Liver (tissue), 9 donors: ENCODE measurements around the gene RPTOR. TPM values are rescaled to one million over a fixed set of nuclear protein-coding genes. Genes with fewer than 3 reads are reported as not detected.

Source experiments
- DNase-seq: peaks from one replicate; pipeline ENCODE4 v3.0.0-alpha.2; 2017; ENCODE audit warnings: low spot score
- H3K27ac ChIP-seq, 2 donors: one replicate each; pipeline ENCODE4 v1.7.0; 2013; ENCODE audit warnings: inconsistent platforms in 2 of 2, low read length in 2 of 2, control low read depth in 1 of 2, low read depth in 1 of 2, mild to moderate bottlenecking in 1 of 2
- H3K27me3 ChIP-seq, 4 donors: one replicate each; pipeline versions ENCODE4 v1.6.1 to v1.7.0; 2013; ENCODE audit warnings: low read length in 3 of 4, inconsistent platforms in 1 of 4, mild to moderate bottlenecking in 1 of 4, moderate library complexity in 1 of 4; ENCODE audit not compliant: control insufficient read depth in 4 of 4, insufficient read depth in 4 of 4
- H3K36me3 ChIP-seq, 4 donors: one replicate each; pipeline versions ENCODE4 v1.6.1 to v1.7.0; 2013; ENCODE audit warnings: low read length in 3 of 4, mild to moderate bottlenecking in 3 of 4, low read depth in 1 of 4, moderate library complexity in 1 of 4; ENCODE audit not compliant: control insufficient read depth in 4 of 4, insufficient read depth in 3 of 4
- H3K4me1 ChIP-seq, 4 donors: one replicate each; pipeline versions ENCODE4 v1.6.1 to v1.7.0; 2013; ENCODE audit warnings: low read length in 3 of 4, mild to moderate bottlenecking in 3 of 4, moderate library complexity in 1 of 4; ENCODE audit not compliant: control insufficient read depth in 4 of 4, insufficient read depth in 4 of 4
- H3K4me3 ChIP-seq, 3 donors: one replicate each; pipeline versions ENCODE4 v1.6.1 to v1.7.0; 2013; ENCODE audit warnings: low read length in 3 of 3, control low read depth in 1 of 3, low read depth in 1 of 3, mild to moderate bottlenecking in 1 of 3
- H3K9ac ChIP-seq, 2 donors: one replicate each; pipeline ENCODE4 v1.7.0; 2013; ENCODE audit warnings: low read length in 2 of 2, mild to moderate bottlenecking in 2 of 2, moderate library complexity in 2 of 2, control low read depth in 1 of 2, low read depth in 1 of 2
- H3K9me3 ChIP-seq, 4 donors: one replicate each; pipeline versions ENCODE4 v1.6.1 to v1.7.0; 2013; ENCODE audit warnings: low read length in 3 of 4; ENCODE audit not compliant: control insufficient read depth in 4 of 4
- EGR1 ChIP-seq, 2 donors: IDR thresholded peaks; 2 replicates each; pipeline ENCODE4 v1.6.1; 2016 to 2018; ENCODE audit warnings: antibody characterized with exemption in 2 of 2, low read depth in 2 of 2
- FOXA1 ChIP-seq: IDR thresholded peaks from 2 replicates; pipeline ENCODE4 v1.6.1; 2016; ENCODE audit warnings: antibody characterized with exemption
- FOXA2 ChIP-seq: IDR thresholded peaks from 2 replicates; pipeline ENCODE4 v1.6.1; 2016; ENCODE audit warnings: antibody characterized with exemption
- GABPA ChIP-seq, 2 donors: IDR thresholded peaks in 1 of 2; conservative IDR thresholded peaks in 1 of 2; 2 replicates each; pipeline ENCODE4 v1.6.1; 2016; ENCODE audit warnings: antibody characterized with exemption in 2 of 2, mild to moderate bottlenecking in 1 of 2, moderate library complexity in 1 of 2
- HNF4G ChIP-seq: IDR thresholded peaks from 2 replicates; pipeline ENCODE4 v1.6.1; 2016; ENCODE audit warnings: antibody characterized with exemption
- JUND ChIP-seq, 2 donors: IDR thresholded peaks; 2 replicates each; pipeline ENCODE4 v1.6.1; 2016; ENCODE audit warnings: antibody characterized with exemption in 2 of 2
- NR2F2 ChIP-seq: IDR thresholded peaks from 2 replicates; pipeline ENCODE4 v1.6.1; 2016; ENCODE audit warnings: antibody characterized with exemption
- RAD21 ChIP-seq, 2 donors: IDR thresholded peaks; 2 replicates each; pipeline ENCODE4 v1.6.1; 2016; ENCODE audit warnings: antibody characterized with exemption in 2 of 2, mild to moderate bottlenecking in 2 of 2
- RXRA ChIP-seq, 2 donors: IDR thresholded peaks; 2 replicates each; pipeline ENCODE4 v1.6.1; 2017 to 2018; ENCODE audit warnings: antibody characterized with exemption in 2 of 2, mild to moderate bottlenecking in 1 of 2
- TAF1 ChIP-seq: conservative IDR thresholded peaks from 2 replicates; pipeline ENCODE4 v1.6.1; 2016; ENCODE audit warnings: antibody characterized with exemption, mild to moderate bottlenecking
- WGBS: extraction: QIAGEN DNeasy Blood & Tissue Kit; methylation state at CpG from one replicate; pipeline ENCODE4 v1.1.7; 2013; 5-methylcytosine and 5-hydroxymethylcytosine counted together
- polyA plus RNA-seq, 2 donors: library from polyadenylated mRNA; stranded (reverse) in 1 of 2; unstranded in 1 of 2; fragments of 200-250 nt in 1 of 2; fragments of >200 nt in 1 of 2; fragmentation: Nextera tagmentation in 1 of 2; extraction: Ambion mirVana in 1 of 2; gene quantifications; one replicate each; pipeline versions ENCODE4 v1.2.1 to v1.2.3, GENCODE V29; 2013 to 2015
- total RNA-seq, 2 donors: library from RNA; depleted of rRNA; stranded (reverse); fragments of >200 nt; gene quantifications; one replicate each; pipeline ENCODE4 v1.2.3, GENCODE V29; 2014
- TF ChIP-seq, protein P1 (sequence below): IDR thresholded peaks from 2 replicates; pipeline ENCODE4 v1.6.1; 2016; ENCODE audit warnings: antibody characterized with exemption
- TF ChIP-seq, protein P2 (sequence below): IDR thresholded peaks from 2 replicates; pipeline ENCODE4 v1.6.1; 2016; ENCODE audit warnings: antibody characterized with exemption
- TF ChIP-seq, protein P3 (sequence below): fragments of 150-350 bp; IDR thresholded peaks from 2 replicates; pipeline ENCODE4 v1.5.1; 2017; ENCODE audit warnings: improper control_type of control experiment, low read depth, low read length; ENCODE audit not compliant: missing input control
- TF ChIP-seq, protein P4 (sequence below): IDR thresholded peaks from 2 replicates; pipeline ENCODE4 v1.6.1; 2016; ENCODE audit warnings: antibody characterized with exemption, mild to moderate bottlenecking
- TF ChIP-seq, protein P5 (sequence below): IDR thresholded peaks from 2 replicates; pipeline ENCODE4 v1.6.1; 2016; ENCODE audit warnings: antibody characterized with exemption
- donor health status: healthy.
- donor health status: healthy.
- donor health status: healthy.
- donor health status: healthy.
- donor health status: healthy.

Gene RPTOR
- total and polyA plus RNA-seq, 4 donors: 4.8 to 25.4 (median 11.6) TPM

DNA sequence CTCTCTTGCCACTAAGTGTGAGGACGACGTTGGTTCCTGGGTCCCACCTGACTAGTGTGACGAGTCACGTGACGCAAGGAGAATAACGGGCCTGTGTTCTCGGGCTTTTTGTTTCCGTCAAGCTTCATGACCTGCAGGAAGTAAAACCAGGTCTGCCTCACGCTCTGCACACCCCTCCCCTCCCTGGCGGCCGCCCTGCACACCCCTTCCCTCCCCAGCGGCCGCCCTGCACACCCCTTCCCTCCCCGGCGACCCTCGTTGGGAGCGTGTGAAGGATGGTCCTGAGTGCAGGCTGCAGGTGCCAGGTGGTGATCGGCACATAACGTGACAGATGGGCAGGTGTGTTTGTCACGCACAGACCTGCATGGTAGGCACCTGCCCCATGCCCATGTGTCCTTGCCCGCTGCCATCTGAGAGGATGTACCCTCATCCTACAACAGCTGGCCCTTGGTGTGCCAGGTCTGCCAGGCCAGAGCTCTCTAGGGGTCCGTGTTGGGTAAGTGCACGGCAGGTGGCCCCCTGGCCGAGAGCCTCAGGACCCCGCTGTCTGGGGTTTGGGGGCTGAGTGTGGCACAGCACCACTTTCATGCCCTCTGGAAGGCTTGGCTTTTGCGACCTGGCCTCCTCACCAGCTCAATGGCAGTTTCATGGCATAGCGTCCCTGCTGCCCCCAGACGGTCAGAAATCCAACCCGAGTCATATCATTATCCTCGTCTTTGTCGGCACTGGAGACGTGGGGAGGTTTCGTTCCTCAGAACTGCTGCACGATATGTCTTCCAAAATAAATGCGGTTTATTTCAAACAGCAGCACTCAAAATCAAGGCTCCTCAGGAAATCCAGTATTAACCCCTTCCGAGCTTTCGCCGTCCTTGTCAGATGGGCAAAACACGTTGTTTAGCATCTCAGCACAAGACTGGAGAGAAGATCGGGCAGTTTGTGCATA, 255.2 kb downstream of the RPTOR start:
- no peaks in the 10 kb centered on the region for H3K27me3 ChIP-seq
- no peaks in the 10 kb centered on the region for H3K9me3 ChIP-seq
- peaks cover 0 to 5% (median 0%) of the 10 kb centered on the region in 4 donors for H3K4me1 ChIP-seq
- H3K4me3 ChIP-seq: no peak overlapping the region
- peaks cover 0 to 2% (median 0%) of the 10 kb centered on the region in 4 donors for H3K36me3 ChIP-seq
- no peak overlapping the region for H3K9ac ChIP-seq
- no peak for DNase-seq
- no peak for TF ChIP-seq GABPA (IDR thresholded peaks at IDR 0.05 in 1 of 2, conservative IDR thresholded peaks at IDR 0.05 in 1 of 2)
- TF ChIP-seq, protein P1, sequence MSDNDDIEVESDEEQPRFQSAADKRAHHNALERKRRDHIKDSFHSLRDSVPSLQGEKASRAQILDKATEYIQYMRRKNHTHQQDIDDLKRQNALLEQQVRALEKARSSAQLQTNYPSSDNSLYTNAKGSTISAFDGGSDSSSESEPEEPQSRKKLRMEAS: no peak
- TF ChIP-seq FOXA2: no peak
- TF ChIP-seq, protein P2, sequence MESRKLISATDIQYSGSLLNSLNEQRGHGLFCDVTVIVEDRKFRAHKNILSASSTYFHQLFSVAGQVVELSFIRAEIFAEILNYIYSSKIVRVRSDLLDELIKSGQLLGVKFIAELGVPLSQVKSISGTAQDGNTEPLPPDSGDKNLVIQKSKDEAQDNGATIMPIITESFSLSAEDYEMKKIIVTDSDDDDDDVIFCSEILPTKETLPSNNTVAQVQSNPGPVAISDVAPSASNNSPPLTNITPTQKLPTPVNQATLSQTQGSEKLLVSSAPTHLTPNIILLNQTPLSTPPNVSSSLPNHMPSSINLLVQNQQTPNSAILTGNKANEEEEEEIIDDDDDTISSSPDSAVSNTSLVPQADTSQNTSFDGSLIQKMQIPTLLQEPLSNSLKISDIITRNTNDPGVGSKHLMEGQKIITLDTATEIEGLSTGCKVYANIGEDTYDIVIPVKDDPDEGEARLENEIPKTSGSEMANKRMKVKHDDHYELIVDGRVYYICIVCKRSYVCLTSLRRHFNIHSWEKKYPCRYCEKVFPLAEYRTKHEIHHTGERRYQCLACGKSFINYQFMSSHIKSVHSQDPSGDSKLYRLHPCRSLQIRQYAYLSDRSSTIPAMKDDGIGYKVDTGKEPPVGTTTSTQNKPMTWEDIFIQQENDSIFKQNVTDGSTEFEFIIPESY: no peak
- no peak for TF ChIP-seq JUND (IDR thresholded peaks at IDR 0.05)
- TF ChIP-seq EGR1 (IDR thresholded peaks at IDR 0.05; ENCODE audit: low read depth in 2 of 2): no peak
- TF ChIP-seq RAD21 (IDR thresholded peaks at IDR 0.05): no peak
- TF ChIP-seq, protein P3, sequence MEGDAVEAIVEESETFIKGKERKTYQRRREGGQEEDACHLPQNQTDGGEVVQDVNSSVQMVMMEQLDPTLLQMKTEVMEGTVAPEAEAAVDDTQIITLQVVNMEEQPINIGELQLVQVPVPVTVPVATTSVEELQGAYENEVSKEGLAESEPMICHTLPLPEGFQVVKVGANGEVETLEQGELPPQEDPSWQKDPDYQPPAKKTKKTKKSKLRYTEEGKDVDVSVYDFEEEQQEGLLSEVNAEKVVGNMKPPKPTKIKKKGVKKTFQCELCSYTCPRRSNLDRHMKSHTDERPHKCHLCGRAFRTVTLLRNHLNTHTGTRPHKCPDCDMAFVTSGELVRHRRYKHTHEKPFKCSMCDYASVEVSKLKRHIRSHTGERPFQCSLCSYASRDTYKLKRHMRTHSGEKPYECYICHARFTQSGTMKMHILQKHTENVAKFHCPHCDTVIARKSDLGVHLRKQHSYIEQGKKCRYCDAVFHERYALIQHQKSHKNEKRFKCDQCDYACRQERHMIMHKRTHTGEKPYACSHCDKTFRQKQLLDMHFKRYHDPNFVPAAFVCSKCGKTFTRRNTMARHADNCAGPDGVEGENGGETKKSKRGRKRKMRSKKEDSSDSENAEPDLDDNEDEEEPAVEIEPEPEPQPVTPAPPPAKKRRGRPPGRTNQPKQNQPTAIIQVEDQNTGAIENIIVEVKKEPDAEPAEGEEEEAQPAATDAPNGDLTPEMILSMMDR: no peak
- TF ChIP-seq TAF1: no peak
- no peak for TF ChIP-seq FOXA1
- TF ChIP-seq, protein P4, sequence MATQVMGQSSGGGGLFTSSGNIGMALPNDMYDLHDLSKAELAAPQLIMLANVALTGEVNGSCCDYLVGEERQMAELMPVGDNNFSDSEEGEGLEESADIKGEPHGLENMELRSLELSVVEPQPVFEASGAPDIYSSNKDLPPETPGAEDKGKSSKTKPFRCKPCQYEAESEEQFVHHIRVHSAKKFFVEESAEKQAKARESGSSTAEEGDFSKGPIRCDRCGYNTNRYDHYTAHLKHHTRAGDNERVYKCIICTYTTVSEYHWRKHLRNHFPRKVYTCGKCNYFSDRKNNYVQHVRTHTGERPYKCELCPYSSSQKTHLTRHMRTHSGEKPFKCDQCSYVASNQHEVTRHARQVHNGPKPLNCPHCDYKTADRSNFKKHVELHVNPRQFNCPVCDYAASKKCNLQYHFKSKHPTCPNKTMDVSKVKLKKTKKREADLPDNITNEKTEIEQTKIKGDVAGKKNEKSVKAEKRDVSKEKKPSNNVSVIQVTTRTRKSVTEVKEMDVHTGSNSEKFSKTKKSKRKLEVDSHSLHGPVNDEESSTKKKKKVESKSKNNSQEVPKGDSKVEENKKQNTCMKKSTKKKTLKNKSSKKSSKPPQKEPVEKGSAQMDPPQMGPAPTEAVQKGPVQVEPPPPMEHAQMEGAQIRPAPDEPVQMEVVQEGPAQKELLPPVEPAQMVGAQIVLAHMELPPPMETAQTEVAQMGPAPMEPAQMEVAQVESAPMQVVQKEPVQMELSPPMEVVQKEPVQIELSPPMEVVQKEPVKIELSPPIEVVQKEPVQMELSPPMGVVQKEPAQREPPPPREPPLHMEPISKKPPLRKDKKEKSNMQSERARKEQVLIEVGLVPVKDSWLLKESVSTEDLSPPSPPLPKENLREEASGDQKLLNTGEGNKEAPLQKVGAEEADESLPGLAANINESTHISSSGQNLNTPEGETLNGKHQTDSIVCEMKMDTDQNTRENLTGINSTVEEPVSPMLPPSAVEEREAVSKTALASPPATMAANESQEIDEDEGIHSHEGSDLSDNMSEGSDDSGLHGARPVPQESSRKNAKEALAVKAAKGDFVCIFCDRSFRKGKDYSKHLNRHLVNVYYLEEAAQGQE: no peak
- TF ChIP-seq NR2F2: no peak
- TF ChIP-seq RXRA (IDR thresholded peaks at IDR 0.05): no peak
- no peak for TF ChIP-seq HNF4G
- TF ChIP-seq, protein P5, sequence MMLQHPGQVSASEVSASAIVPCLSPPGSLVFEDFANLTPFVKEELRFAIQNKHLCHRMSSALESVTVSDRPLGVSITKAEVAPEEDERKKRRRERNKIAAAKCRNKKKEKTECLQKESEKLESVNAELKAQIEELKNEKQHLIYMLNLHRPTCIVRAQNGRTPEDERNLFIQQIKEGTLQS: no peak
- H3K27ac ChIP-seq: no peak overlapping the region
- WGBS: 92% methylated on average over 40 of the region's 40 CpGs
